Upper lobe of right lung (tissue), 1 donor: Measurements from ENCODE around the gene MACF1. TPM values are rescaled to one million over a fixed set of nuclear protein-coding genes. Genes with fewer than 3 reads are reported as not detected.

Experiments used
- ATAC-seq: fragments of 200-7000 bp; cut with Tn5 transposase; one replicate; pipeline ENCODE4 v1.9.1; 2020; ENCODE audit warnings: mild to moderate bottlenecking, moderate library complexity
- DNase-seq: peaks from one replicate; pipeline ENCODE4 v3.0.0-alpha.2; 2020
- H3K27ac ChIP-seq: fragments of 200-600 bp; one replicate; pipeline ENCODE4 v1.8.0; 2022
- H3K27me3 ChIP-seq: fragments of 200-600 bp; one replicate; pipeline ENCODE4 v1.8.0; 2022; ENCODE audit warnings: mild to moderate bottlenecking
- H3K36me3 ChIP-seq: fragments of 200-600 bp; one replicate; pipeline ENCODE4 v1.8.0; 2022
- H3K4me1 ChIP-seq: fragments of 200-600 bp; one replicate; pipeline ENCODE4 v1.8.0; 2022
- H3K4me3 ChIP-seq: fragments of 200-600 bp; one replicate; pipeline ENCODE4 v1.8.0; 2022; ENCODE audit warnings: mild to moderate bottlenecking
- H3K9me3 ChIP-seq: fragments of 200-600 bp; one replicate; pipeline ENCODE4 v1.8.0; 2022
- CTCF ChIP-seq: fragments of 200-600 bp; IDR thresholded peaks from one replicate; pipeline ENCODE4 v1.8.0; 2022; ENCODE audit warnings: antibody characterized with exemption
- intact Hi-C: fragments of 100-400 bp; cut with DNase I; formaldehyde crosslinking; loops from one replicate; pipeline ENCODE4 v1.11.0; 2022
- total RNA-seq: library from RNA; stranded (reverse); fragmentation: NEBNext Ultra II Directional; extraction: Animal tissue kit (Norgen Biotek cat#: 25700); gene quantifications from one replicate; pipeline ENCODE4 v1.2.1, GENCODE V29; 2021
- donor health status: DM: no; HTN: yes; CAD: no; lungs with severe emphysema.

Gene MACF1
- total RNA-seq, 1 donor from 2014 or later, result 814 TPM

GRCh38 chr1:39220891-39221870 lies 16.7 kb downstream of the MACF1 start:
- Histone ChIP-seq H3K4me1 (peaks cover 48% of the 10 kb centered on the region), H3K36me3 (no peaks in the 10 kb centered on the region), H3K27me3 (no peaks in the 10 kb centered on the region), H3K9me3 (no peaks in the 10 kb centered on the region), H3K4me3 (no peak overlapping the region), H3K27ac (no peak overlapping the region)
- ATAC-seq (no peak), DNase-seq (no peak)
- TF ChIP-seq CTCF, result no peak
- intact Hi-C loops, result no loop called here

- H3K9me3 ChIP-seq, result no peaks in the 10 kb centered on the region
- ATAC-seq (no peak), DNase-seq (no peak)
- intact Hi-C loops, result no loop called here
- no peaks in the 10 kb centered on the region for H3K27me3 ChIP-seq
- H3K36me3 ChIP-seq, result no peaks in the 10 kb centered on the region
- H3K4me3 ChIP-seq, result no peak overlapping the region
- no peak overlapping the region for H3K27ac ChIP-seq
- H3K4me1 ChIP-seq, result peaks cover 33% of the 10 kb centered on the region
- no peak for TF ChIP-seq CTCF
Measured at GRCh38 chr1:39224295-39224829, 19.9 kb downstream of the MACF1 start.

- TF ChIP-seq CTCF, result no peak
- no peak for DNase-seq
- Histone ChIP-seq H3K27ac (no peak overlapping the region), H3K4me3 (no peak overlapping the region), H3K27me3 (no peaks in the 10 kb centered on the region), H3K9me3 (no peaks in the 10 kb centered on the region), H3K36me3 (peaks cover 8% of the 10 kb centered on the region), H3K4me1 (peaks cover 46% of the 10 kb centered on the region)
- no peak for ATAC-seq
- intact Hi-C loops, result no loop called here
Measured at GRCh38 chr1:39226836-39227235, 22.3 kb downstream of the MACF1 start.

GRCh38 chr1:39228252-39228651 lies 23.8 kb downstream of the MACF1 start:
- Histone ChIP-seq H3K4me1 (peaks cover 34% of the 10 kb centered on the region), H3K27ac (no peak overlapping the region), H3K9me3 (no peaks in the 10 kb centered on the region), H3K4me3 (no peak overlapping the region), H3K36me3 (peaks cover 21% of the 10 kb centered on the region), H3K27me3 (no peaks in the 10 kb centered on the region)
- no peak for DNase-seq
- no peak for TF ChIP-seq CTCF
- no peak for ATAC-seq
- intact Hi-C loops, result no loop called here

GRCh38 chr1:39229504-39229903 lies 25.0 kb downstream of the MACF1 start:
- TF ChIP-seq CTCF, result no peak
- Histone ChIP-seq H3K36me3 (peaks cover 23% of the 10 kb centered on the region), H3K27ac (no peak overlapping the region), H3K4me3 (no peak overlapping the region), H3K4me1 (peaks cover 34% of the 10 kb centered on the region), H3K9me3 (no peaks in the 10 kb centered on the region), H3K27me3 (no peaks in the 10 kb centered on the region)
- intact Hi-C loops, result no loop called here
- DNase-seq (no peak), ATAC-seq (no peak)
